Dermis blood vessel endothelial cell (primary cell): ENCODE results near the gene USP9X. TPM values are rescaled to one million over a fixed set of nuclear protein-coding genes. Genes with fewer than 3 reads are reported as not detected.
"Not testable (repeated sequence)": the region's sequence is repeated elsewhere in the genome, so short reads cannot be mapped to it uniquely, and the experiment has no call there.

ENCODE experiments used
- DNase-seq: peaks from one replicate; pipeline ENCODE4 v3.0.0; 2010
- total RNA-seq: library from RNA; depleted of rRNA; stranded (reverse); fragments of >200 nt; gene quantifications from 2 replicates; pipeline ENCODE4 v1.2.3, GENCODE V29; 2014

Gene USP9X
- total RNA-seq, 1 donor from 2014 or later = 94.6 TPM

DNA sequence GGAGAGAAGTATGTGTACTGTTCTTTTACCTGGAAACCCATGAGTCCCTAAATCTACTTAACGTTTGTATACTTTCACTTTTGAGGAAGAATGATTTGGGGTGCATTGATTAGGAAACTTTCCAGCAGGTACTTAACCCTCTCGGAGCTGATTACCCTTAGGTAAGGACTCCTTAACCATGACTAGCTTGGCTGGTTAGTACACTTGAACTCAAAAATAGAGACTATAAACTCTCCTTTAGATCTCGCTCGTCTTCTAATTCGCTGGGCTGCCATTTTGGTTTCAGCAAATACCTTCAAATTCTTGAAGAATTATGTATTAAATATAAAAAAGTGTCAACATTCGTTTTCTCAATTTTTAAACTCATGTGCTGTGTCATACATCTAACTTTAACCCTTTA lies 2.0 kb downstream of the USP9X start:
- peak; percentile 11 for DNase-seq

DNA sequence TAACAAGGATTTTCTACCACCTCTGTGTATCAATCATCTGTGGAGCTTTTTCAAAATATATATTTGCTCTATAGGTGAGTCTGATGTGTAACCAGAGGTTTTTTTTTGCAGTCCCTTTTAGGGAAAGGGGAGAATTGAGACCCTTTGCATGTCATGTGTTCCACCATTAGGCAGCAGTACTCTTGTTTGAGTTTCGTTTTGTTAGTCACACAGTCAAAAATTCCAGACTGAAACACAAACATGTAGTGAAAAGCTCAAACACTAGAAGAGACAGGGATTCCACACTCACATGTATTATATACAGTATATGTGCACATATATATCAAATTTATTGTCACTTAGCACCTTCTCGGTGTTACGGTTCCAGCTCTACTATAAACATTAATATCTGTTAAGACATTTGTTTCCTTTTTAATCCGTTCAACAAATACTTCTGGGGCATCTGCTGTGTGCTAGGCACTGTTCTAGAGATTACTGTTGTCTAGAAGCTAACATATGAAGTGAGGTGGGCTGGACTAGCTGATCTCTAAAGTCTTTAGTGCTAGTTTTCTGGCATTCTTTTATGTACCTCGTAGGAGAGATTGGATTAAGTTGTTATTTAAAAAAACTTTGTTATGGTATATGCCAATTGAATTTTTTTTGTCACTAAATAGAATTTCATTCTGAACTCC lies 5.5 kb downstream of the USP9X start:
- no peak for DNase-seq

DNA sequence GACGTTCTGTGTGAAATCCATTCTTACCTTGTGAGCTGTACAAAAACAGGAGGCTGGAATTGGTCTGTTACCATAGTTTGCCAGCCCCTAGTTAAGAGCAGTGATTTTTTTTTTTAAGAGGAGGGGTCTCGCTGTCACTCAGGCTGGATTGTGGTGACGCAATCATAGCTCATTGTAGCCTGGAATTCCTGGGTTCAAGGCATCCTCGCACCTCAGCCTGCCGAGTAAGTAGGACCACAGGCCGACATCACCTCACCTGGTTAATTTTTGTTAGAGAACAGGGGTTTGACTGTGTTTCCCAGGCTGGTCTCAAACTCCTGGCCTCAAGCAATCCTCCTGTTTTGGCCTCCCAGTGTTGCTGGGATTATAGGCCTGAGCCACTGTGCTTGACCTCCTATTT lies 7.5 kb downstream of the USP9X start:
- no peak for DNase-seq

DNA sequence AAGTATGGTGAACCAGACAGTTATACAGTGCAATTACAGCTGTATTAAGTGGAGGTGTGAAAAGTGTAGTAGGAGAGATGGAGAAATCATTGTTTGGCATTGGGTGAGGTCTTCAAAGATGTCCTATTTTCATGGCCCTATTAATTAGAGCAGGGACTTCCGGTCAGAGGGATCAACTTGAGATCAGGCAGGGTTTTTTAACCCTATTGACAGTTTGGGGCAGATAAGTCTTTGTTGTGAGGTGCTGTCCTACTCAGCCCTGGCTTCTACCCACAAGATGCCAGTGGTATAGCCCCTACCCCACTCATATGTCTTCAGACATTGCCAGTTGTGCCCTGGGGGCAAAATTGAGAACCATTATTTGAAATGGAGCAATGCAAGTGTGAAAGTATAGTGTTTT lies 9.9 kb downstream of the USP9X start:
- DNase-seq = no peak

GRCh38 chrX:41095908-41096307 lies 10.7 kb downstream of the USP9X start:
- no peak for DNase-seq

DNA sequence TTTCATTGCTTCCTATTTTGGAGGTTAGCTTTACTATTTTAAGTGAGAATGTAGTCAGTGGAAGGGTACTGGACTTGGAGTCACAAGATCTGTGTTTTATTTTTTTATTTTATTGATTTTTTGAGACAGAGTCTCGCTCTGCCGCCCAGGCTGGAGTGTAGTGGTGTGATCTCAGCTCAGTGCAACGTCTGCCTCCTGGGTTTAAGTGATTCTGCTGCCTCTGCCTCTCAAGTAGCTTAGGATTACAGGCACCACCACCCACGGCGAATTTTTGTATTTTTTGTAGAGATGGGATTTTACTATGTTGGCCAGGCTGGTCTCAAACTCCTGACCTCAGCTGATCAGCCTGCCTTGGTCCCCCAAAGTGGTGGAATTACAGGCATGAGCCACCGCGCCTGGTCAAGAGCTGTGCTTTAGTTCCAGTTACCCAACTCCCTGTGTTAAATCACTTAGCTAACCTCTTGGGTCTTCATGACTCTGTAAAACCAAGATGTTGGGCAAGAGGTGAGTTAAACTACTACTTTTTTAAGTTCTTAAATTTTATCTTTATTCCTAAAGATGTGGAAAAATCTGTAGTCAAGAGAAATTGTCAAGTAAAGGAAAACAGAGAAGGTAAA lies 11.2 kb downstream of the USP9X start:
- no peak for DNase-seq

GRCh38 chrX:41097326-41097725 lies 12.1 kb downstream of the USP9X start:
- DNase-seq = no peak

DNA sequence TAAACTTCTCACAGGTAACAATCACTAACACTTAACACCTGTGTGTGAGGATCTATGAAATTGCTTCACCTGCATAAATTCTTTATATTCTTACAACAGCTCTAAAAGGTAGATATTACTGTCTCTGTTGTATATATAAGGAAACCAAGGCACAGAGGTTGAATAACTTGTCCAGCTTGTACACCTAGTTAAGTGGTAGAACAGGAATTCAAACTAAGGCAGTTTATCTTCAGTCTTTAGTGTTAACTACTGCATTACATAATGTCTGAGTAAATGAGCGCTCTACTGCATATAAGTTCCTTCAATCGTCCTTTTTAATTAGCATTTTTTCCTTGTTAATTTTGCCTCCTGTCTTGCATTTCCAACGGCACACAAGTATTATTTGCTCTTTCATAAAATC lies 15.0 kb downstream of the USP9X start:
- DNase-seq = no peak

DNA sequence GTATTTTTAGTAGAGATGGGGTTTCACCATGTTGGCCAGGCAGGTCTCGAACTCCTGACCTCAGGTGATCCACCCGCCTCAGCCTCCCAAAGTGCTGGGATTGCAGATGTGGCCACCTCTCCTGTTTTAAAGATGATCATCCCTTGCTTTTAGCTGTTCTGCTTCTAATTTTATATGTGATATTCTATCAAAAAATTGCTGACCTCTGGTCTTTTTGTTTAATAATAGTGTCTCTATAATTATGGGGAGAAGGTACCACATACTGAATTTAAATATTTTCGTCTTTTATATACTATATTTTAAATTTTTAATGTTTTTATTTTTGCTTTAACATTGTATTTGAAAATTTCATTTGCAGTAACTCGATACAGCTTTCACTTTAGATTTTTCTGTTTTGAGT lies 15.6 kb downstream of the USP9X start:
- no peak for DNase-seq

DNA sequence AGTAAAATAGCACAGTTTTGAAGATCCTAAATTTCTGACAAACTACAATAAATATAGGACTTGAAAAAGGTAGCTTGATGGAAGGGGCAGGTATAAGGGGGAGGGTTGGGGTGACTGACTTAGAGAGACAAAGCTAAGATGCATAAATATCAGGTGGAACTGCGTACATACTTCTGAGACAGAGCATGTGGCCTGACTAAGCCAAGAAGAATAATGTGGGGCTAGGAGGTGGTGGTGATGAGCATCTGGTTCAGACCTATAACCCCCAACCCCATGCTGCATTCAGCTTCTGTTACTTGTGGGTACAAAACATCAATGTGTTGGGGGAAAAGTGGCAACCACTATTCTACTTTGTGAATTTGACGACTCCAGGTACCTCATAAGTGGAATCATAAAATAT lies 19.8 kb downstream of the USP9X start:
- no peak for DNase-seq

DNA sequence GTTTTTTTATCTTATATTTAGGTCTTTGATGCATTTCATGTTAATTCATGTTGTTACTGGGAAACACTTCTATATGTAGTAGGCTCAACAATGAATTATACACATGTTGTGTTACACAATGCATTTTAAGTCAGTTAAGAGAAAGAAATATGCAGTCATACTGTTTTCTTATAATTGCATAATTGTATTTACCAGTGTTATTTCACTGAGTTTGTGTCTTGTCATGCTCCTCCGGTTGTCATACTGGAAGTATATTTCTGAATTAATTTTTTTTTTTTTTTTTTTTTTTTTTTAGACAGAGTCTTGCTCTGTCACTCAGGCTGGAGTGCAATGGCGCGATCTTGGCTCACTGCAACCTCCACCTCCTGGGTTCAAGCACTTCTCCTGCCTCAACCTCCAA lies 21.0 kb downstream of the USP9X start:
- DNase-seq = not testable (repeated sequence)

- DNase-seq = no peak
Observed at GRCh38 chrX:41108007-41108406, 22.8 kb downstream of the USP9X start.

GRCh38 chrX:41108463-41109205 lies 23.4 kb downstream of the USP9X start:
- no peak for DNase-seq

- no peak for DNase-seq
Observed at GRCh38 chrX:41110801-41111625, 25.8 kb downstream of the USP9X start.

DNA sequence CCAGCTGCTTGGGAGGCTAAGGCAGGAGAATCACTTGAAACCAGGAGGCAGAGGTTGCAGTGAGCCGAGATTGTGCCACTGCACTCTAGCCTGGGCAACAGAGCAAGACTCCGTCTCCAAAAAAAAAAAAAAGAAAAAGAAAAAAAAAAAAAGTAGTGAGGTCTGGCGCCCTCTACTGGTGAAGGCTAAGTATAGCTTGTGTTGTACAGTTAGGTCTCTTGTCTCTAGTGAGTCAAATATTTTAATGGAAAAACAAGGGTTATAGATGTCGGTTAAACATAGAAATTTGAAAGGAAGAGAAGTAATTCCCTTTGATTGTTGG lies 29.8 kb downstream of the USP9X start:
- DNase-seq = peak; percentile 49

GRCh38 chrX:41116948-41117347 lies 31.7 kb downstream of the USP9X start:
- no peak for DNase-seq

DNA sequence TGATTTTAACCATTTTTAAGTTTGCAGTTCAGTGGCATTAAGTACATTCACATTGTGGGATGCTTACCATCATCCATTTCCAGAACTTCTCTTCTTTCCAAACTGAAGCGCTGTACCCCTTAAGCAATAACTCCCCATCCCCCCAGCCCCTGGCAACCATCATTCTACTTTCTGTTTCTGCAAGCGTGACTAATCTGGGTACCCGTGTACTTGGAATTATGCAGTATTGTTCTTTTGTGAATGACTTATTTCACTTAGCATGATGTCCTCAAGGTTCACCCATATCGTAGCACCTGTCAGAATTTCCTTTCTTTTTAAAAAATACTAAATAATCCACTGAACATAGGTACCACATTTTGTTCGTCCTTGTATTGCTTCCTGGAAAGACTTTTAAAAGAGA lies 32.9 kb downstream of the USP9X start:
- no peak for DNase-seq

DNA sequence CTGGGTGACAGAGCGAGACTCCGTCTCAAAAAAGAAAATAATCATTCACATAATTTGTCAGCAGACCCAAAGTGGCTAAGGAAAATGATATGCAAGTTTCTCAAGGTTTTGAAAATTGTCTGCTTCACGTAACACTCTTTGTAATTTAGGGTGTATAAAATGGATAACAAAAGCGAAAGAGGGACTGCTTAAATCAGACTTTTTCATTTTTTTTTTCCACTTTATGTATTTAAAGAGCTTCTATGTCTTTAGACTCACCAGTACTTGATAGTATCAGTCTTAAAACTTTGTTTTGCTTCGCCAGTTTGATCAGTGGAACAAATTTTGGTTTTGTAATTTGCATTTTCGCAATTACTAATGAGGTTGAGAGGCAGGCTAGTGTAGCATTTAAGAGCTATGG lies 34.6 kb downstream of the USP9X start:
- no peak for DNase-seq

GRCh38 chrX:41121766-41122165 lies 36.5 kb downstream of the USP9X start:
- no peak for DNase-seq

GRCh38 chrX:41122664-41123257 lies 37.5 kb downstream of the USP9X start:
- no peak for DNase-seq

DNA sequence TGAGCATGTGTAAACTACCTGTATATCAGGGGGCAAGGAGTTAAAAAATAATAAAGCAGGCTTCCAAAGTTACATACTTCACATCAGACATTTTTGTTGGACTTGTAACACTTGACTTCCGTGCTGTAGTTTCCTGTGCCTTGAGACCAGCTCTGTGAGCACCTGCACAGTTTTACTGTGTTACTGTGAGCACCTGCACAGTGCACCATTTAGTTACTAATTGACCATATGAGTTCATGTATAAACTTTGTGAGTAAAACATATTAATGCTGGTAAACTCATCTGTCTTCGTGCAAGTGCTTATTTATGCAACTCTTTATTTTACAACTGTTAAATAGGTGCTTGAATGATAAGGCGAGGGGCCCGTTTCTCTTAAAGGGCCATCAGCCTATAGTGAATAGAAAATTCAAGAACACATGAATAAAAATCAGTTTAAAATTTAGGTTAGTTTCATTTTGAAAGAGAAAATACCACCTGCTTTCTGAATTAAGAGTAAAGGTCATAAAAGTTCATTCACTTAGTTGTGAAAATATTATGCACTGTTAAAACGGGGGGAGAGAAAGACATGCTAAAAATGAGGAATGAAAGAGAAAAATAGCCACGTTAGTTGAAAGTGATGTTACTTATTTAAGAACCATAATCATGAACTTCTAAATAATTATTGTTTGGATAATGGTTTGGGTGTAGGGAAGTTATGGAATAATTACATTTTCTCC lies 42.4 kb downstream of the USP9X start:
- peak; percentile 35 for DNase-seq

DNA sequence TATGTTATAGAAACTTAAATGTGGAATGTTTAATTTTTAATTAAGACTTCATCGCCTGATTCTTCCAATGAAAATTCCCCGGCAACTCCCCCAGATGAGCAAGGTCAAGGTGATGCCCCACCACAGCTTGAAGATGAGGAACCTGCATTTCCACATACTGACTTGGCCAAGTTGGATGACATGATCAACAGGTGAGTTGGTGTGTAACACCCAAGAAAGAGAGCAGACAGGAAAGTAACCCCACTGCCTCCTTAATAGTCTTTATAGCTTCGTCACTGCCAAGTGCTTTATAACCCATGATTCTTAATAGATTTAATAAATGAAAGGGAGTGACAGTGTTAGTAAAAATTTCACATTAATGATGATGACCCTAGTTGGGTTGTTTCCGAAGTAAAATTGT lies 43.7 kb downstream of the USP9X start:
- DNase-seq = no peak
